Loucy (cell line): Measurements from ENCODE around the gene TPSB2.

Source experiments
- H2AFZ ChIP-seq: fragments of 200-600 bp; sonication (generic); 2 replicates; pipeline ENCODE4 v1.6.0; 2016; ENCODE audit warnings: antibody characterized with exemption, mild to moderate bottlenecking, low read length, moderate library complexity
- H3F3A ChIP-seq: fragments of 200-600 bp; 2 replicates; pipeline ENCODE4 v1.6.0; 2016; ENCODE audit warnings: antibody characterized with exemption, low read depth, mild to moderate bottlenecking
- H3K27me3 ChIP-seq: fragments of 200-600 bp; sonication (generic); 2 replicates; pipeline ENCODE4 v1.6.1; 2014; ENCODE audit warnings: low read length, mild to moderate bottlenecking; ENCODE audit not compliant: insufficient read depth, poor library complexity, severe bottlenecking
- H3K36me3 ChIP-seq: fragments of 200-600 bp; sonication (generic); 2 replicates; pipeline ENCODE4 v1.6.1; 2016; ENCODE audit warnings: low read length; ENCODE audit not compliant: insufficient read depth
- H3K4me1 ChIP-seq: fragments of 200-600 bp; sonication (generic); 2 replicates; pipeline ENCODE4 v1.5.1; 2014; ENCODE audit warnings: low read length, mild to moderate bottlenecking; ENCODE audit not compliant: insufficient read depth, poor library complexity, severe bottlenecking
- H3K4me2 ChIP-seq: fragments of 200-600 bp; sonication (generic); 2 replicates; pipeline ENCODE4 v1.6.0; 2014; ENCODE audit warnings: antibody characterized with exemption, low read length, low read depth, mild to moderate bottlenecking; ENCODE audit not compliant: poor library complexity, severe bottlenecking
- H3K4me3 ChIP-seq: fragments of 200-600 bp; sonication (generic); 2 replicates; pipeline ENCODE4 v1.5.1; 2014; ENCODE audit warnings: low read length, mild to moderate bottlenecking, mixed read lengths; ENCODE audit not compliant: poor library complexity, severe bottlenecking
- H3K79me2 ChIP-seq: fragments of 200-600 bp; sonication (generic); 2 replicates; pipeline ENCODE4 v1.6.1; 2014; ENCODE audit warnings: low read length; ENCODE audit not compliant: insufficient read depth
- H3K9ac ChIP-seq: fragments of 200-600 bp; sonication (generic); 2 replicates; pipeline ENCODE4 v1.6.0; 2014; ENCODE audit warnings: mild to moderate bottlenecking, low read depth, low read length, moderate library complexity; ENCODE audit not compliant: poor library complexity, severe bottlenecking
- H3K9me2 ChIP-seq: fragments of 200-600 bp; sonication (generic); replicated peaks from 2 replicates; pipeline ENCODE4 v1.6.1; 2016; ENCODE audit warnings: low read depth, low read length, mixed read lengths
- H3K9me3 ChIP-seq: fragments of 200-600 bp; sonication (generic); 2 replicates; pipeline ENCODE4 v1.6.1; 2014; ENCODE audit warnings: mild to moderate bottlenecking, antibody characterized with exemption, low read length, low read depth; ENCODE audit not compliant: insufficient read depth
- H4K20me1 ChIP-seq: fragments of 200-600 bp; sonication (generic); 2 replicates; pipeline ENCODE4 v1.6.0; 2014; ENCODE audit warnings: antibody characterized with exemption, low read length, mild to moderate bottlenecking; ENCODE audit not compliant: insufficient read depth, poor library complexity, severe bottlenecking
- EZH2phosphoT487 ChIP-seq: fragments of 200-600 bp; IDR thresholded peaks from 2 replicates; pipeline ENCODE4 v1.6.1; 2018; ENCODE audit warnings: antibody characterized with exemption, mild to moderate bottlenecking, moderate library complexity, borderline replicate concordance
- TF ChIP-seq, protein P1 (sequence below): fragments of 200-600 bp; sonication (generic); conservative IDR thresholded peaks from 2 replicates; pipeline ENCODE4 v1.5.1; 2014; ENCODE audit warnings: mild to moderate bottlenecking, antibody characterized with exemption, low read length

TPSB2 gene

DNA sequence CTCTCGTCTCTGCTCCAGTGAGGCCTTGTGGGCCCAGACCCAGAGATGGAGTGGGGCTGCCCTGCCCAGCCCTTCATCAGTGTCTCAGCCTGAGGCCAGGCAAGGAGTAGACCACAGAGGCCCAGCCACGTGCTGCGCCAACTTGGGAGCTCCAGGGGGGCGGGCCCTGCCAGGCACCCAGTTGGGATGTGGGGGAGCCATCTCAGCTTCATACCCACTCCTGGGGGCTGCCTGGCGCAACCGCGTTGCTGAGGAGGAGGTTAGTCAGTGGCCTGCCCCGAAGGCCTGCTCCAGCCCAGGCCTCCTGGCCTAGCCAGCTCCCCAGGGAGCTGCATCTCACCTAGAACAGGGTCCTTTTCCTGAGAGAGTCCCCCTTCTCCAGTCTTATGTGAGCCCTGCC lies 16.8 kb downstream of the TPSB2 start:
- H3K4me2 ChIP-seq: no peak overlapping the region
- H4K20me1 ChIP-seq: no peaks in the 10 kb centered on the region
- no peaks in the 10 kb centered on the region for H3K27me3 ChIP-seq
- H3F3A ChIP-seq: no peaks in the 10 kb centered on the region
- no peaks in the 10 kb centered on the region for H3K9me2 ChIP-seq
- no peaks in the 10 kb centered on the region for H3K9me3 ChIP-seq
- H3K79me2 ChIP-seq: no peaks in the 10 kb centered on the region
- no peak overlapping the region for H3K9ac ChIP-seq
- no peaks in the 10 kb centered on the region for H3K4me1 ChIP-seq
- no peak for TF ChIP-seq EZH2phosphoT487
- TF ChIP-seq, protein P1, sequence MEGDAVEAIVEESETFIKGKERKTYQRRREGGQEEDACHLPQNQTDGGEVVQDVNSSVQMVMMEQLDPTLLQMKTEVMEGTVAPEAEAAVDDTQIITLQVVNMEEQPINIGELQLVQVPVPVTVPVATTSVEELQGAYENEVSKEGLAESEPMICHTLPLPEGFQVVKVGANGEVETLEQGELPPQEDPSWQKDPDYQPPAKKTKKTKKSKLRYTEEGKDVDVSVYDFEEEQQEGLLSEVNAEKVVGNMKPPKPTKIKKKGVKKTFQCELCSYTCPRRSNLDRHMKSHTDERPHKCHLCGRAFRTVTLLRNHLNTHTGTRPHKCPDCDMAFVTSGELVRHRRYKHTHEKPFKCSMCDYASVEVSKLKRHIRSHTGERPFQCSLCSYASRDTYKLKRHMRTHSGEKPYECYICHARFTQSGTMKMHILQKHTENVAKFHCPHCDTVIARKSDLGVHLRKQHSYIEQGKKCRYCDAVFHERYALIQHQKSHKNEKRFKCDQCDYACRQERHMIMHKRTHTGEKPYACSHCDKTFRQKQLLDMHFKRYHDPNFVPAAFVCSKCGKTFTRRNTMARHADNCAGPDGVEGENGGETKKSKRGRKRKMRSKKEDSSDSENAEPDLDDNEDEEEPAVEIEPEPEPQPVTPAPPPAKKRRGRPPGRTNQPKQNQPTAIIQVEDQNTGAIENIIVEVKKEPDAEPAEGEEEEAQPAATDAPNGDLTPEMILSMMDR: no peak
- no peaks in the 10 kb centered on the region for H3K36me3 ChIP-seq
- no peak overlapping the region for H3K4me3 ChIP-seq
- H2AFZ ChIP-seq: no peak overlapping the region

DNA sequence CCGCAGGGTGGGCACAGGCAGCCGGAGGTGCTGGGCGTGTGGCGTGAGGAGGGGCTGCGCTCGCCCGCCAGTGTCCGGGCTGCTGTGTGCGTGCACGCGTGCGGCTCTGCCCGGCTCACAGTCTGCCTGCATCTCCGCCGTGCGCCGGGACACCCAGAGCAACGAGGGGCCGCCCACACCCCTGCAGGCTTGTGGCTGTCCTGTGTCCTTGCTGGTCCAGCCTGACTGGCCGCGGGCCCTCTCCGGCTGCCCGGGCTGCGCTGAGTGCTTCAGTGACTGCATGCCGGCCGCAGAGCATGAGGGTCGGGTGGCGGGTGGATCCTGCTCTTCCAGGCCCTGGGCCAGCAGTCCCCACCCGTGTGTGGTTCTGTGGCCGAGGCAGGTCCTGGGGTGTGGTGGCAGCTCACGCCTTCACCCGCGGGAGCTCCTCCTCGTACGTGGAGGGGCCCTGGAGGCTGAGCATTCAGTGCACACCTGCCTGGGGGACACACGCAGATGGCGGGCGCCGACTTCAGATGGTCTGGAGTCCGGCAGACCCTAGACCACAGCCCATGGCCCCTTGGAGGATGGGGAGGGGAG lies 17.3 kb downstream of the TPSB2 start:
- Histone ChIP-seq H3K9me2 (no peaks in the 10 kb centered on the region), H4K20me1 (no peaks in the 10 kb centered on the region), H3K9ac (no peak overlapping the region), H3K4me2 (no peak overlapping the region), H3K36me3 (no peaks in the 10 kb centered on the region), H3K4me1 (no peaks in the 10 kb centered on the region), H2AFZ (no peak overlapping the region), H3F3A (no peaks in the 10 kb centered on the region), H3K4me3 (no peak overlapping the region), H3K79me2 (no peaks in the 10 kb centered on the region), H3K27me3 (no peaks in the 10 kb centered on the region), H3K9me3 (no peaks in the 10 kb centered on the region)
- TF ChIP-seq, protein P1: no peak
- TF ChIP-seq EZH2phosphoT487: no peak

DNA sequence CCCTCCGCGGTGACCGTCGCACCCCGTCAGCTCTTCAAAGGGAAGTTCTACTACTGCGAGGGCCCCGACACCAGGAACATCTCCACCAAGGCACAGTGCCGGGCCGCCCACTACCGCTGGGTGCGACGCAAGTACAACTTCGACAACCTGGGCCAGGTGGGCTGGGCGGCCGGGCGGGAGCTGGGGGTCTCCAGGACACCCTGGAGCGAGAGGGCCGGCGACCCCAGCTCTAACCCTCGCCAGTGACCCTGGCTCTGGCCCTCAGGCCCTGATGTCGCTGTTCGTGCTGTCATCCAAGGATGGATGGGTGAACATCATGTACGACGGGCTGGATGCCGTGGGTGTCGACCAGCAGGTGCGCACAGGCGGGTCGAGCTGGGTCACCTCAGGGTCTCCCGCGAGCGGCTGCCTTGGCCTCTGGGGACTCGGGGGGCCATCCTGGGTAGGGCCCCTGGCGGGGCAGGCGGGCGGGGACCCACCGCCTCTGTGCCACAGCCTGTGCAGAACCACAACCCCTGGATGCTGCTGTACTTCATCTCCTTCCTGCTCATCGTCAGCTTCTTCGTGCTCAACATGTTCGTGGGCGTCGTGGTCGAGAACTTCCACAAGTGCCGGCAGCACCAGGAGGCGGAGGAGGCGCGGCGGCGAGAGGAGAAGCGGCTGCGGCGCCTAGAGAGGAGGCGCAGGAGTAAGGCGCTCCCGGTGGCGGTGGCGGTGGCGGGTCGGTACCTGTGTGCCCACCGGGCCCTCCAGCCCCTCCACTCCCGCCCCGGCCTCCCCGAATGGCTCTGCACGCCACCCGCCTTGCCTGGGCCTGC lies 18.3 kb downstream of the TPSB2 start:
- Histone ChIP-seq H3F3A (no peaks in the 10 kb centered on the region), H3K9ac (no peak overlapping the region), H3K4me1 (no peaks in the 10 kb centered on the region), H3K4me3 (no peak overlapping the region), H4K20me1 (no peaks in the 10 kb centered on the region), H3K27me3 (no peaks in the 10 kb centered on the region), H2AFZ (no peak overlapping the region), H3K9me3 (no peaks in the 10 kb centered on the region), H3K9me2 (no peaks in the 10 kb centered on the region), H3K4me2 (no peak overlapping the region), H3K36me3 (no peaks in the 10 kb centered on the region), H3K79me2 (no peaks in the 10 kb centered on the region)
- no peak for TF ChIP-seq EZH2phosphoT487
- TF ChIP-seq, protein P1: no peak
